ENCODE results near the gene RALGAPA1.
"Not testable (repeated sequence)": the region's sequence is repeated elsewhere in the genome, so short reads cannot be mapped to it uniquely, and the experiment has no call there.

The RALGAPA1 gene

DNA sequence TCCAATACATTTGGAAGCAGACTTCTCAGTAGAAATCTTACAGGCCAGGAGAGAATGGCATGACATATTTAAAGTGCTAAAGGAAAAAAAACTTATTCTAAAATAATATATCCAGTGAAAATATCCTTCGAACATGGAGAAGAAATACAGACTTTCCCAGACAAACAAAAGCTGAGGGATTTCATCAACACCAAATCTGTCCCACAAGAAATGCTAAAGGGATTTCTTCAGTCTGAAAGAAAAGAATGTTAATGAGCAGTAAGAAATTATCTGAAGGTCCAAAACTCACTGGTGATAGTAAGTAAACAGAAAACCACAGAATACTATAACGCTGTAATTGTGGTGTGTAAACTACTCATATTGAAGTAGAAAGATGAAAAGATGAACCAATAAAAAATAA is 171.2 kb downstream of the RALGAPA1 start:
- H3K4me3 ChIP-seq (ENCODE audit: low read length) = no peak overlapping the region
- TF ChIP-seq, protein P1, sequence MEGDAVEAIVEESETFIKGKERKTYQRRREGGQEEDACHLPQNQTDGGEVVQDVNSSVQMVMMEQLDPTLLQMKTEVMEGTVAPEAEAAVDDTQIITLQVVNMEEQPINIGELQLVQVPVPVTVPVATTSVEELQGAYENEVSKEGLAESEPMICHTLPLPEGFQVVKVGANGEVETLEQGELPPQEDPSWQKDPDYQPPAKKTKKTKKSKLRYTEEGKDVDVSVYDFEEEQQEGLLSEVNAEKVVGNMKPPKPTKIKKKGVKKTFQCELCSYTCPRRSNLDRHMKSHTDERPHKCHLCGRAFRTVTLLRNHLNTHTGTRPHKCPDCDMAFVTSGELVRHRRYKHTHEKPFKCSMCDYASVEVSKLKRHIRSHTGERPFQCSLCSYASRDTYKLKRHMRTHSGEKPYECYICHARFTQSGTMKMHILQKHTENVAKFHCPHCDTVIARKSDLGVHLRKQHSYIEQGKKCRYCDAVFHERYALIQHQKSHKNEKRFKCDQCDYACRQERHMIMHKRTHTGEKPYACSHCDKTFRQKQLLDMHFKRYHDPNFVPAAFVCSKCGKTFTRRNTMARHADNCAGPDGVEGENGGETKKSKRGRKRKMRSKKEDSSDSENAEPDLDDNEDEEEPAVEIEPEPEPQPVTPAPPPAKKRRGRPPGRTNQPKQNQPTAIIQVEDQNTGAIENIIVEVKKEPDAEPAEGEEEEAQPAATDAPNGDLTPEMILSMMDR (conservative IDR thresholded peaks at IDR 0.05; ENCODE audit: low read depth, low read length) = no peak
- DNase-seq (ENCODE audit: low read depth) = no peak

DNA sequence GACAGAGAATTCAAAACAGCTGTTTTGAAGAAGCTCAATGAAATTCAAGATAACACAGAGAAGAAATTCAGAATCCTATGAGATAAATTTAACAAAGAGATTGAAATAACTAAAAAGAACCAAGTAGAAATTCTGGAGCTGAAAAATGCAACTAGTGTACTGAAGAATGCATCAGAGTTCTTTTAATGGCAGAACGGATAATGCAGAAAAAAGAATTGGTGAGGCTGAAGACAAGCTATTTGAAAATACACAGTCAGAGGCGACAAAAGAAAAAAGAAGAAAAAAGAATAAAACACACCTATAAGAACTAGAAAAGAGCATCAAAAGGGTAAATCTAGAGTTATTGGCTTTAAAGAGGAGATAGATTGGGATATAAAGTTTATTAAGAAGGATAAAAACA is 171.8 kb downstream of the RALGAPA1 start:
- no peak overlapping the region for H3K4me3 ChIP-seq (ENCODE audit: low read length)
- DNase-seq (ENCODE audit: low read depth) = no peak
- TF ChIP-seq, protein P1 (conservative IDR thresholded peaks at IDR 0.05; ENCODE audit: low read depth, low read length) = no peak

DNA sequence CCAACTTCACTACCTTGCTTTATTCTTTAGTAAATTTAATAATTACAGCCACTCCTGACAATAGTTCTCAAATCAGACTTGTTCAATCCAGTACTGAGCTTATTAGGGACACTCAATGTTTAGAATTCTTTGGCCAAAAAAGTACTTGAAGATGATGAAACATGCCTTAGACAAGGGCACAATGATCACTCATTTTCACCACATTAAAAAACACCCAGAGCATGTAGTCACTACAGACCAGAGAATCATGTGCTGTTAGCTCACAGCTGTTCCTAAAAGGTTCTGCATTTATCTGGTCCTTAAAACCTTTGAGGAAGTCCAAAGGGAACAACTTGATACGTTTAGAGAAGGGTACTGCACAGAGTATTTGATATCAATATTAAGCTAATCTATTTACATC is 176.4 kb downstream of the RALGAPA1 start:
- no peak for DNase-seq (ENCODE audit: low read depth)
- TF ChIP-seq, protein P1 (conservative IDR thresholded peaks at IDR 0.05; ENCODE audit: low read depth, low read length) = no peak
- H3K4me3 ChIP-seq (ENCODE audit: low read length) = no peak overlapping the region

DNA sequence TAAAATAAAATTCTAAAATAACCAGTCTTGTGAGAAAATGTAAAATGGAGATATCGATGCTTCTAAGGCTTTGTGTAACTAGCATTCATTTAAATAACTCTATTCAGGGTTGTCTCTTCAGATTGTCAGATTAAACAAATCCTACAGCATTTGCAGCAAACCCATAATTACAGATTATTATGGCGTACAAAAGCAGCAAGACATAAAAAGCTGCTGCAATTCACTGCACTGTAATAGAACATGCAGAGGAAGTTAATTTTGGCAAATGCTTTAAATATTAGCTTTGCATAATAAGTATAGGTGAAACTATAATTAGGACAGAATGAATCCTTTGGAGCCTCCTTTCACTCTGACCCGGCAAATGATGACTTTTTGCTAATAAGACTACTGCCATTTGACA is 176.8 kb downstream of the RALGAPA1 start:
- no peak for DNase-seq (ENCODE audit: low read depth)
- TF ChIP-seq, protein P1 (conservative IDR thresholded peaks at IDR 0.05; ENCODE audit: low read depth, low read length) = no peak
- H3K4me3 ChIP-seq (ENCODE audit: low read length) = no peak overlapping the region

DNA sequence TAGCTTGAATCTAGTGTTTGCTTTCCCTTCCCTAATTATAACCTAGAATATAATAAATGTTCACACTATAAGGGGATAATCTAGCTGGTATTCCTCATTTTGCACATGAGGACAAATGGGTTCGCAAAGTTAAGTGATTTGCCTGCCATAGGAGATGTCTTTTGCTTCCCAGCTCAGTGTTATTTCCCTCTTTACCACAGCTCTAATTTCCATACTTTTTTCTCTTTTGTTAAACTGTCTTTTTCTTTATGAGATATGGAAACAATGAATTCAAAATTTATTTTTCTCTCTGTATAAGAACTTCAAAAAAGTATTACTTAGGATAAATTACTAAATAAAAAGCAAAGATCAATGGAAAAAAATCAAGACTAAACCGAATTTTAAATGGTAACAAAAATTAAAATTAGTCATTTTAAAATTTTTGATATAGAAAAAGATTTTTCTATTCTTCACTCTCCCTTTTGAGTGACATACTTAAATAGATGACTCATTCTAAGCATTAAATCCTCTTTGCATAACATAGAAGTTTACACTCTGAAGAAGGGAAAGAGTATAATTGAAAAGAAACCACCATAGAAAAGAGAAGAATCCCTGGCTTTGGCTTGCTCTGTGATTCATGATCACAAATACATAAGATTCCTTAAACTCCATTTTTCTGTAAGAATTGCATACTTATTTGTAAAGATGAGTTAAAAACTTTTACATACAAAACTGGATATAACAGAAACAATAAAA is 177.9 kb downstream of the RALGAPA1 start:
- DNase-seq (ENCODE audit: low read depth) = peak; percentile 26
- no peak overlapping the region for H3K4me3 ChIP-seq (ENCODE audit: low read length)
- TF ChIP-seq, protein P1 (conservative IDR thresholded peaks at IDR 0.05; ENCODE audit: low read depth, low read length) = no peak

DNA sequence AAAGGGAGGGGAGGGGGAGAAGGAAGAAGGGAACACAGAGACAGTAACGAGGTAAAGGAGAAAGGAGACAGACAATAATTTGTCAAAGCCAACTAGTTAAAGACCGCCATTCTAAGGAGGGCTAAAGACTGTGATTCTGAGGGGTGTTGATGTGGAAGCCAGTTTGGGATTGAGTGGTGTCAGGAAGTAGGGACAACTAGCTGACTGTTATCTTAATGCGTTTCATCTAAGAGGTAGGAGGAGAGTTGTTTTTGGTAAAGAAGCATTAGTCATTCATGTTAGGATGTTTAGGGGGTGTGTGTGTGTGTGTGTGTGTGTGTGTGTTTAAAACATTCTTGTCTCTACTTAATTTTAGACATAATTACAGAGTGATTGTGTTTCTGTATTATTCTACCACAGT is 180.1 kb downstream of the RALGAPA1 start:
- DNase-seq (ENCODE audit: low read depth) = no peak
- H3K4me3 ChIP-seq (ENCODE audit: low read length) = no peak overlapping the region
- TF ChIP-seq, protein P1 (conservative IDR thresholded peaks at IDR 0.05; ENCODE audit: low read depth, low read length) = no peak

DNA sequence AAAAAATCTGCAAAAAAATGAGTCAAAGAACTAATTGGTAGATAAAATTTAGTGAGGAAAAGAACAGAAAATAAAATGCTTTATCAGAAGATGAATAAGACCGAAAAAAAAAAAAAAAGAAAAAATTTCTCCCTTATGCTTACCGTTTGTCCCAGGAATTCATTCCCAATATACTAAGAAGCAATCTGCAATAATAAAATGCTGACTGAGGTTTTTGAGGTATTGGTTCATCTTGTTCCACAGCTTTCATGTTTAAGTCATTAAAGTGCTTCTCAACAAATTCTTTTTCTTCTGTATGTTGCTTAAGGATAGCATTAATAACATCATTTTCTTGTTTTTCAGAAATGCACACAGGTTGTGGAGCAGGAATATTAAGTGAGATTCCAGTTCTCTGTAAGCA is 182.1 kb downstream of the RALGAPA1 start:
- not testable (repeated sequence) for DNase-seq (ENCODE audit: low read depth); H3K4me3 ChIP-seq (ENCODE audit: low read length)

DNA sequence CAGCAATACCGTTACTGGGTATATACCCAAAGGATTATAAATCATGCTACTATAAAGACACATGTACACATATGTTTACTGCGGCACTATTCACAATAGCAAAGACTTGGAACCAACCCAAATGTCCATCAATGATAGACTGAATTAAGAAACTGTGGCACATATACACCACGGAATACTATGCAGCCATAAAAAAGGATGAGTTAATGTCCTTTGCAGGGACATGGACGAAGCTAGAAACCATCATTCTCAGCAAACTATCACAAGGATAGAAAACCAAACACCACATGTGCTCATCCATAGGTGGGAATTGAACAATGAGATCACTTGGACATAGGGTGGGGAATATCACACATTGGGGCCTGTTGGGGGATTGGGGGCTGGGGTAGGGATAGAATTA is 187.1 kb downstream of the RALGAPA1 start:
- DNase-seq (ENCODE audit: low read depth); H3K4me3 ChIP-seq (ENCODE audit: low read length): not testable (repeated sequence)

DNA sequence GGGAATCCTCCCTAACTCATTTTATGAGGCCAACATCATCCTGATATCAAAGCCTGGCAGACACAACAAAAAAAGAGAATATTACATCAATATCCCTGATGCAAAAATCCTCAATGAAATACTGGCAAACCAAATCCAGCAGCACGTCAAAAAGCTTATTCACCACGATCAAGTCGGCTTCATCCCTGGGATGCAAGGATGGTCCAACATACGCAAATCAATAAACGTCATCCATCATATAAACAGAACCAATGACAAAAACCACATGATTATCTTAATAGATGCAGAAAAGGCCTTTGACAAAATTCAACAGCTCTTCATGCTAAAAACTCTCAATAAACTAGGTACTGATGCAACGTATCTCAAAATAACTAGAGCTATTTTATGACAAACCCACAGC is 189.1 kb downstream of the RALGAPA1 start:
- DNase-seq (ENCODE audit: low read depth); H3K4me3 ChIP-seq (ENCODE audit: low read length): not testable (repeated sequence)

DNA sequence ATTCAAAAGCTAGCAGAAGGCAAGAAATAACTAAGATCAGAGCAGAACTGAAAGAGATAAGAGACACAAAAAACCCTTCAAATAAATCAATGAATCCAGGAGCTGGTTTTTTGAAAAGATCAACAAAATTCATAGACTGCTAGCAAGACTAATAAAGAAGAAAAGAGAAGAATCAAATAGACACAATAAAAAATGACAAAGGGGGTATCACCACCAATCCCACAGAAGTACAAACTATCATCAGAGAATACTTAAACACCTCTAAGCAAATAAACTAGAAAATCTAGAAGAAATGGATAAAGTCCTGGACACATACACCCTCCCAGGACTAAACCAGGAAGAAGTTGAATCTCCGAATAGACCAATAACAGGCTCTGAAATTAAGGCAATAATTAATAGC is 189.6 kb downstream of the RALGAPA1 start:
- DNase-seq (ENCODE audit: low read depth) = not testable (repeated sequence)

More for the DNA sequence above, 189.6 kb downstream of the RALGAPA1 start:
- H3K4me3 ChIP-seq (ENCODE audit: low read length) = not testable (repeated sequence)

Measured in retinal pigment epithelial cell (primary cell).